ENCODE measurements around the gene TIFAB.
A peak's percentile ranks its signal among the peaks of the same experiment; 100 is the strongest.
"Not testable (repeated sequence)": the region's sequence is repeated elsewhere in the genome, so short reads cannot be mapped to it uniquely, and the experiment has no call there.

The TIFAB gene, protein sequence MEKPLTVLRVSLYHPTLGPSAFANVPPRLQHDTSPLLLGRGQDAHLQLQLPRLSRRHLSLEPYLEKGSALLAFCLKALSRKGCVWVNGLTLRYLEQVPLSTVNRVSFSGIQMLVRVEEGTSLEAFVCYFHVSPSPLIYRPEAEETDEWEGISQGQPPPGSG

DNA sequence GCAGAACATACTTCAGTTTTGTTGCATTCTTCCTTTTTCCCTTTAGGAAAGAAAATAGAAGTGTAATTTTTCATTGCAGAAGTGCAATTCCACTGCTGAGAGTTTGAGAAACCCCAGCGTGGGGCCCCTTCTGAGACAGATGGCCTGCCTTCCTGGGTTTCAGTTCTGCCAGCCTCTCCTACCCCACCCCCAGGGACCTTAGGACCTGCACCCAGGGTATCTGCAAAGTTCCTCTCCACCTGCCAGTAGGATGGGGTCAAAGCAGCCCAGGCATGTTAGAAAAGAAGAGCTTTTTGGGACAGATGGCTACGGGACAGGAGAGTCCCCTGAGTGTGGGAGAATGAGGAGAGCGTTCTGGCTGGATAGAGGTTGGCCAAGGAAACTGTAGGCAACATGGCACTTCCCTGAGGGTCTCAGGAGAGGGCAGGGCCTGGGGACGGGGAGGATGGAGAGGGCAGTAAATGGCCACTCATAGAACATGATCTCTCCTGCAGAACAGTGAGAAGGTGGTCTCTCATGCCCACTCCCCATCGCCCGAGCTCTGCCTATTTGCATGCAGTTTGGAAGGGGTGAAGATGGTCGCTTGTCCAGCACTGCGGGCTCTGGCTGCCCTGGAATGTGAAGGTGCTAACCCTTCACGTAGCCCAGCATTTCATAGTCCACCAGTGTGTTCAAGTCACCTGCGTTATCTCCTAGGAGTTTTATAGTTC is at the start of gene TIFAB:
TIFAB (minus strand) TSS at position 31 of the 710 bp plus-strand sequence. CDS start 2,412 bp downstream, outside the sequence.
- no peak for DNase-seq

DNA sequence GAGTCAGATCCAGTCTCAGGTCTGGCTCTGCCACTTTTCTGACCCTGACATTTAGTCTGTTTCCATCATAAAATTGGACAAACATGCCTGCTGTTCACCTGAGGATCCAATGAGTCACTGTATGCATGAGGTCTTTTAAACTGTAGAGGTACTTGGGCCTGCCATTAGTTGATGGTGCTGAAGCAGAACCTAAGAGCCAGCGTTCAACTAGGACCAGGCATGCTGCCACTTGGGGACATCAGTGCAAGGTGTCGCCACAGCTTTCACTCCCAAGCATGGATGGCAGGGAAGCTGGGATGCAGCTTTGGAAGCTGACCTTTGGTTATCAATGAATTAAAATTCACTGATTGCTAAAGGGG is 46.5 kb upstream of the TIFAB start:
- no peak for DNase-seq

DNA sequence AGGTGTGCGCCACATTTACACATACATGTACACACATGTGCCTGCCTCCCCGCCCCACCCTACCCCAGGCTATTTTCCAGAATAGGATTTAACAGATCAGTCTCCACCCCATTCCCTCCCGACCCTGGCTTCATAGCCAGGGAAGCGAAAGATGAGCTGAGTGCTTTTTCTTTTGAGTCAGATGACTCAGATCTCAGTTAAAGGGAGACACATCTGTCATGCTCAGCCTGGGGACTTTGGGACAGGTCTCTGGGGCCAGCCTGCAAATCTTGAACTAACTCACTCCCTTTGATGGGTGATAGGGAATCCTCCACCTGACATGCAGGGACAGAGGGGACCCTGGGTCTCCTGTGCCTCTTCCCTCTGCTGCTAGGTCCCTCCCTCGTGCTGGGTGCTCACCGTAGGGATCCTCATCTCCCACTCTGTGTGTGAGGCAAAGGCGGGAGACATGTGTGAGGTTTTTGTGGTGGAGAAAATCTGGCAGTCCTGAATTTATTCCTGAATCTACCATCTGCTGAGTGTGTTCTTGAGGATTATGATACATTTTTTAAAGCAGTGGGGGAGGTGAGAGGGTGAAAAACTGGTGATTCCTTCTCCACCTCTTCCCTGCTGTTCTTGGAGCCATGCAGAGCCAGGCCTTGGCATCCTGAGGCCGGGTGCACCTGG is 46.0 kb upstream of the TIFAB start:
- no peak for DNase-seq

DNA sequence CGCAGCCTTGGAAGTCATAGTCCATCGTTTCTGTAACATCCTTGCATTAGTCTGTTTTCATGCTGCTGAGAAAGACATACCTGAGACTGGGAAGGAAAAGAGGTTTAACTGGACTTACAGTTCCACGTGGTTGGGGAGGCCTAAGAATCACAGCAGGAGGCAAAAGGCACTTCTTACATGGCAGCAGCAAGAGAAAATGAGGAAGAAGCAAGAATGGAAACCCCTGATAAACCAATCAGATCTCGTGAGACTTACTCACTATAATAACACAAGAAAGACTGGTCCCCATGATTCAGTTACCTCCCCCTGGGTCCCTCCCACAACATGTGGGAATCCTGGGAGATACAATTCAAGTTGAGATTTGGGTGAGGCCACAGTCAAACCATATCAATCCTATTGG is 43.4 kb upstream of the TIFAB start:
- DNase-seq = not testable (repeated sequence)

DNA sequence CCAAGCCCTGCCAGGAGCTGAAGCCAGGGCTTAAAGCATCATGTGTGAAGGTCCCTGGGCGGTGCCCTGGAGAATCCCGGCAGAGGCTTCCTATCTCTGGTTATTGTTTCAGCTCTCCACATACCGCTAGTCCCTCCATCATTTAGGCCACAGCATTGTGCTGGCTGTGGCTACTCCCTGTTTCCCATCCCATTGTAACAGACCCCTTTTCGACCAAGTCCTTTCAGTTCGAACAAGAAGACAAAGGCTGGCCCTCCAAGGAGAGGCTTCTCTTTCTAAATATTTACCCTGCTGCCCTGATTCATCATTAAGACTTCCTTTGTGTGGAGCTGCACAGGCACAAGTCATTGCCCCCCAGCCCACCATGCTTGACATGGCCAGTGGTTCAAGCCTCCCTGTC is 42.0 kb upstream of the TIFAB start:
- DNase-seq = no peak

DNA sequence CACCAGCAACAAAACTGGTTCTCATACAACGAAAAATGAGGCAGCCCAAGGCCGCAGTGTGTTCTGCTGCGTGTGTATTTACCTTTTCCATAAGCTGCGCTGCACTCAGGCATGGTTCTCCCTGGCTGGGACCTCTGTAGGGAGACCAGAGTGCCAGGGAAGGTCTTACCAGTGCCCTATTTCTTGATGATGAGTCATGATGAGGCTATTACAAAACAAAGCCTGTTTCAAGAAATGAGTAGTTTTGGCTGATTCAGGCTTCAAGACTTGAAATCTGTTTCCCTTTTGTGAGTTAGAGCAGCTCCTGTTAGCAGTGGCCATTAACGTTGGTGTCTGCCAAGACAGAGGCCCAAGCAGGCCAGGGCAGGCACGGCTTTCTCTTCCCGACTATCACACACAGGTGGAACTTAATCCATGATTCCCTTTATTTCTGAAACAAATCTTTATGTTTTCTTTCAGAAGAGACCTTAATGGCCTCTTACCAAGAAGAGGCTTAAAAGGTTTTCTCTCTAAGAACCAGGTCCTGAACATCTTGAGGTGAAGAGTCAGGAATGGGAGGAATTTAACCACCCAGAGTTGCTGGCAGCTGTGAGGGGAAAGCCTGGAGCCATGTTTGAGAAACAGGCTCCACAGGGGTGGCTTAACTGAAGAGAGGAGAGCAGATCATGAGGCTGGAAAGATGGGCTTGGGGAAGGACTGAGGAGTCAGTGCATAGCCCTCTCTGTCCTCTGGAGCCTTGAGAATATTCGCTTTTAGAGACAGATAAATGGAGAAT is 41.4 kb upstream of the TIFAB start:
- DNase-seq = no peak

DNA sequence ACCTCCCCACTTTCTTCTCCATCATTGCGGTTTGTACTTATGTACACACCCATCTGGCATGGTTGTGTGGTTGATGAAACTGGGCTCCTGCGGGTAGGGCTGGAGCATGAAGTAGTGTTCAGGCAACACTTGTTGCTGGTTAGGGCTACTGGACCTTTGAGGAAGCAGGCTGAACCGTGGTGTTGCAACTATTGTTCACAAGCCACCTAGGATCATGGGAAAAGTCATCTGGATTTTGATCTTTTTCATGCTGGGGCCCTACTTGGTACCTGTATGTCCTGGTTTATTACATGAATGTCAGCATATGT is 40.1 kb upstream of the TIFAB start:
- DNase-seq = no peak

DNA sequence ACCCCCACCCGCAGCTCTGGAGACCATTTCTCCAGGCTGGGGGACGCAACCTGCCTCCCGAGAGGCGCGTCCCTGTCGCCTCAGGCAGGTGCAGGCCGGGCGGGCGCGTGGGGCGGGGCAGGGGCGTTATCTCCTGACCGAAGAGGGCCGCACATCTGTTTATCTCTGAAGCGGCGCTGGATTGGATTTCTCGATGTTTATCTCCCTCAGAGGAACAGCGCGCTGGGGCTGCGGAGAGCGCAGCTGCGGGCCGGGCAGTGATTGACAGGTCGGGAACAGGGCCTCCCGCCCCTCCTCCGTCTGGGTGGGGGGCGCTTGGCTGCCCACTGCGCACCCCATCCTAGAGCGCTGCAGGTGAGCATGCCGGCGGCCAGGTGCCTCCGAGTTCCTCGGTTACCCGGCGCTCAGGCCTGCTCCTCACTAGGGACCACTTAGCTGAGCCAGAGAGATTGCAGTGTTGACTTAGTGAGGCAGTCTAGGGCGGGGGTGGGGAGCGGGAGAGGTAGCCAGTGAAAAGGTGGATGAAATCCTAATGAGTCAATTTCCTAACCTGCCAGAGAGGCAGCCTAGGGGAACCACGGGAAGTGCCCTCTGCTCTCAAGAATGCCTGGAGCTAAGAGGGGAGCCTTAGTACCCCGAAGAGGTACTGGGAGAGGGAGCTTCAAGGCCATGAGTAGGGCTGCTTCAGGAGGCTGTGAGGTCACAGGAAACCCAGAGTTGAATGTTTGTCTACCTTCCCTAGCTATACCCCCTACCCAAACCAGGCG is 39.6 kb upstream of the TIFAB start:
- DNase-seq = peak; percentile 92

DNA sequence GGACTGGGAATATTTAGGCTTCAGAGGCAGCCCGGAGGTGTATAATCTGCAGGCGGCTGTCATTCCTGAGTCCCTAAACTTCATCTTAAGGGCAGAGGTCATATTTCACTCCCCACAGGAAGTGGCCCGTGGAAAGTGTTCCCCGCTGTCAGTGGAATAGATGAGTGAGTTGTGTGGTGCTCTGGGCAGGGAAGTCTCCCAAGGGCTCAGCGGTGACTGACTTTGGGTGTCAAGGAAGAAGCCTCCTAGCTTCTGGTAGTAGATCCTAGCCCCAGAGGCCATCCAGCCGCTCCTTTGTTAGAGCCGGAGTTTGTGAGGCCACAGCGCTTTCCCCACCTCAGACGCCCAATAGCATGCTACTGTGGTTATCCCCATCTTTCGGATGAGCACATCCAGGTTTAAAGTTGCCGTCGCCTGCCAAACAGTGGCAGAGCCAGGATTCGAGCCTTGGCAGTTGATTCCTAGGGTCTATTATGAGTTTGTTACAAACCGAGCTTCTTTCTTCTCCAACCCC is 38.9 kb upstream of the TIFAB start:
- DNase-seq = no peak

DNA sequence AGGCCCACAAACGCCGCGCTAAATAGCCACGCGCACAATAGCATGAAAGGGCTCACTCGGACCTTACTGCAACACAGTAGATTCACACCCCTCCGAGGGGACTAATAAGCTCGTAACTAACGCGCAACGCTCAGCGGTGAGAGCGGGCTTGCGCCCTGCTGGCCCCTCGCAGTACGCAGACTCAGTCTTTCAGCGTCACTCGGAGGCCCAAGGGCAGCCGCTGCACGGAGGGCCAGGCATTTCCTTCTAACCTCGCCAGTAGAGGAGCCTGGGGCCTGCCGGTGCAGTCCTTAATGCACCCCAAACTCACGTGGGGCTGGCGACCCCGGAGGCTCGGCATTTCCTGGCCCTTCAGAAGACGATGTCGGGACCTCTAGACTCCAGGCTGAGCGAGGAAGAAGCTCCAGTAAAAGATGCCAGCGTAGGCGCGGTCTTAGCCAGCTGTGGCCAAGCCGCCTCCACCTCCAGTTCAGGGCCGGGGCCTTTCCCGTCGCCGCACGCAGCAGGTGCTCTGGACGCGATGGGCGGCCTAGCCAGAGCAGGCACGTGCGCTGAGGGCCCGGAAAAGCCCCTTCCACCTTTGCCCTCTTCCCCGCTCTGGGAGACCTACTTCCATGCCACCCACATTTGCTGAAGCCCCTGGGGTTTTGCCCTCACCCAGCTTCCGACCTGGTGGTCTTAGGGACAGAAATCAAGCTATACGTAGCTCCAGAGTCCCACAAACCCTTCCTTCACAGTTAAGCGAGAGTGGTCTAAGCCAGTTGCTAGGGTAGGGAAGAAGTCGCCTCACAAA is 38.3 kb upstream of the TIFAB start:
- DNase-seq = no peak

DNA sequence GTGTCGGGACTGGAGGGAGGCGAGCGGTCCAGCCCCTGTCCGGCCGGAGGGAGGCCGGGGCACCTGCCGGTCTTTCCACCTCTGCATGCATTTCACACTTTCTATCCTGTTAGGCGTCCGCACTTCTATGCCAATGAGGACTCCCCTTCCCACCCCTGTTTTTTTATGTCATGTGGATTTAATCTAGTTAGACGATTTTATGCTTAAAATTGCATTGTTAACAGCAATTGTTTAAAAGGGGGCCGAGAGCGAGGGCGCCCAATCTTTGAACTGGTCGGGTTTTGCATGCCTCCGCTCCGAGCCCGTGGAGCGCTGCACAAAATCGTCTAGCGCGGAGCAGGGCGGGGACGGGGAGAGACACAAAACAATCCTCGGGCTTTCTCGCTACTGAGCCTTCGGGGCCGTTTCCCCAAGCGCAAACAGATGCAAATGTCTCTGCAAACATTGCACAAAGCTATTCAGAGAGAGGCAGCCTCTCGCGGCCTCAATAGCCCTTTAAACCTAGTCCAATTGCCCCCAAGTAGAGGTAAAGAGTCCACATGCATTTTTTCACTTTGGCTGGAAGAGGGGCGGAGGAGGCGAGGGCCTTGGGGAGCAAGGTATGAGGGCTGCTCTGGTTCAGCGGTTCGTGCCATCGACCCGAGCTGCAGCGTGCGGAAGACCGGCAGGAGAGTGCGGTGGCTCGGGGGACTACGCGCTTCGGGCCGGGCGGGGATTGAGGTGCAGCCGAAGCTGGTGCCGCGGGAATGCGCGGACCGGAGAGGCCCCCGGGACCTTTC is 37.5 kb upstream of the TIFAB start:
- DNase-seq = peak; percentile 74

DNA sequence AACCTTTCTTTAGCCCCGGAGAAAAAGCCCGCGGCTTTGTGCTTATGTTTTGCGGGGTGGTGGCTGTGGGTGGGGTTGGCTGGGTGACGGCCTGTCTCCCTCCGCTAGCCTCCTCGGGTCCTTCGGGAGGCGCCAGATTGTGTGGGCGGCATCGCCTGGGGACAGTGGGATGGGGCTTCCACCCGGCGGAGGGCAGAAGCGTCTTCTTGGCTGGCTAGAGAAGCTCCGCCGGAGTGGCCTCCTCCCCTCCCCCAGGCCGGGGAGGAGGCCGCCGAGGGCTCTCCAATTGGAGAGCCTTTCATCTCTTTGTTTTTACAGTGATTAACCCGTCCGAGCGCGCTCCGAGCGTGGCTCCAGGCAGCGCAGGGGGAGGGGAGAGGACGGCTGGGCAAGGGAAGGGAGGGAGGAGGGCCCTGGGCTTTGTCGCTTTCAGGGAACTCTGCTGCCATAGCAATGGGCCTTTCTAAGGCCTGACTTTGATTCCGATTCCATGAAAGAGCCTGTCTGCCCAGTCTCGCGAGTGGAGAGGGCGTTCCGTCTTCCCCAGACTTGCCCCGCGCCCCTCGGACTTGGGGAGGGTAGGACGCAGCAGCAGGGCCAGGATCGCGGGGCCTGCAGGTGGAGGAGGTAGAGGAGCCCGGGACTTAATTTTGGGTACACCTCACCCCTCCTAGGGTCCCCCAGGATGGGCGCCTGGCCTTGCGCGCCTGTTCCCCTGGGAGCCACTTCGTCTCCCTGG is 36.7 kb upstream of the TIFAB start:
- peak; percentile 84 for DNase-seq

DNA sequence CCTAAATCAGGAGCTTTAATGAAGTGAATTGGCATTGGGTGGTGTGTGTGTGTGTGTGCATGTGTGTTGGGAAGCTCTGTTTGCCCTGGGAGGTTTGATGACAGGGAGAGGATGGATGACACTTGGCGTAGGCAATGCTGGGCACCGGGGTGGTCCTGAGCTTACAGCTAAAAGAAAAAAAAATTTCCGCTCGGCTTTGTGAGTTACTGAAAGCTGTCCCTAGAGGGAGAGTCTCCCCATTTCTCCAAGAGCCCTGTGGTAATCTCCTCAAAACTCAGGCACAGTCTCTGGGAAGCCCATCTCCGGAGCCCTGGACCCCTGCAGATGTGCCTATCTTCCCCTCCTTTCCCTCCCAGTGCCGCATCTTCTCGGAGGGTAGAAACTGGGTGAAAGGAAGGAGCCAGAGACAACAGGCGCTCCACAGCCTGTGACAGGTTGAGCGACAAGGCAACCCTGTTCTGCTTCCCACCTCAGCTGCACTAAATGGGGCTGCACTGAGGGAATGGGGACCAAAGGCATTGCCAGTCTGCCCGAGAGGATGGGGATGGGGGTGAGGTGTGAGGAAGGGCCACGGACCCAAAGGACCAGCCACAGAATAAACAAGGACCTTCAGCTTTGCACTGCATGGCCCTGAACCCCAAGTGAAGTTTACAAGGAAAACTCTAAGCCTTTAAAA is 35.8 kb upstream of the TIFAB start:
- DNase-seq = no peak

DNA sequence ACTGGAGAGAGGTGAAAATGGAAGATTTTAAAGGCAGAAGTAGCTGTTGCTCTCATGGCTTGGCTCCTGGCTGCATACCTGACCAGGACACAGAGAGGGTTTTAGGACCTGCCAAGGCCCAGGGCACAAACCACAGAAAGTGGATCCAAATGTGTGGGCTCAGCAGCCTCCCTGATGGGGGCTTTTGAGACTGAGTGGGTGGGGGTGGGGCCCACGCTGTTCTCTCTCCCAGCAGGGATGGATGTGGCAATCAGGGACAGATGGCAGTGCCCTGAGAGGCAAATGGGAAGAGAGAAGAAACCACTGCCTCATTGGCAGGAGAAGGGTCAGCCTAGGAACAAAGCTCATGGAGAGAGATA is 34.9 kb upstream of the TIFAB start:
- DNase-seq = no peak

DNA sequence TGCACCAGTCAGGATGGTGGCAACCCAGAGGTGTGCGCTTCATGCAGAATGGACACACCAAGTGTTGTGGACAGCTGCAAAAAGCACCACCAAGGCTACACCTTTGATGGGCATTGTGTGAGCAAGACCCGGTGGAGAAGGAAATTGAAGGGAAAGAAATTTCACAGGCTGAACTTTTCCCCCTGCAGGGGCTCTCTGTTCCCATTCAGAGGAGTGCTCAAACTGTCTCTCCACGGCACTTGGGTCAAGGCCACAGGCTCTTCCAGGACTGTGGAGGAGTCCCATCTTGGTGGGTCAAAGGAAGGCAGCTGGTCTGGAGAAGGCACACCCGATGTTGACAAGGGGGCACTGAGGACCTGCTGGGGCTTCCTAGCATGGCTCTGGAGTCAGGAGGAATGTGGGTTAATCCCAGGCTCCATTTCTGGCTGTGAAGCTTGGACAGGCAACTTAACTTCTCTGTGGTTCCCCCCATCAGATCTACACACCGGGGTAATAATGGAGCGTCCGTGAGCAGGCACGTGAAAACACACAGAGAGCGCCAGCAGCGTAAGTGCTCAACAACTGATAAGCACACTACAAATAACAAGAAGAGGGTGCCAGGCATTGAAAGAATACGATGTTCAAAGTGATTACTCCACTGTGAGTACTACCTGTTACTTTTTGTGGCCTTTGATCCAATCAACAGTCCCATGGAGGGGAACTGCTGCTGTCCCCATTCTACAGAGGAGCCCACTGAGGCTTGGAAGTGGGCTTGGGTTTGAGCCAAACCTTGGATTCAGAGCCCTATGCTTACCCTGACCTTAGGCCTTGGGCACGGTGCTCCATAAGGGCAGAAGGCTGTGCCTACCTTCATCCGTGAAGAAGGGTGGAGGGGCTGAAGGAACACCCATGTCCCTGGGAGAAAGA is 34.2 kb upstream of the TIFAB start:
- DNase-seq = no peak

DNA sequence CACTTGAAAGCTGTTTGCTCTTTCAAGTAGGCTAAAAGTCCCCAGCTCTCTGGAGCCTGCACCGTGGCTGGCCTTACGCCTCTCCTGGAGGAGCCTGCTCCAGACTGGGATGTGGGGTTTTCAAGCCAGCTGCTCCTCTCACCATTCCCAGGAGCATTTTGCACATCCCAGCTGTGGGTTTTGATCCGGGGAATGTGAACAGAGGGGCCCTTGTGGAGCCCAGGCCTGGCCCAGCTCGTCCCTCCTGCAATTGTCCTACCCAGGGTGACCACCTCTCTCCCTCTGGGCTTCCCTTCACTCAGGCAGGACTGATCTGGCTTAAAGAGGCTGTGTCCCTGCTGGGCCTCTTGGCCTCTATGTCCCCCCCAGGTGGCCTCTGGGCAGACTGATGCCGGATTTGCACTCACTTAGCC is 32.5 kb upstream of the TIFAB start:
- no peak for DNase-seq

DNA sequence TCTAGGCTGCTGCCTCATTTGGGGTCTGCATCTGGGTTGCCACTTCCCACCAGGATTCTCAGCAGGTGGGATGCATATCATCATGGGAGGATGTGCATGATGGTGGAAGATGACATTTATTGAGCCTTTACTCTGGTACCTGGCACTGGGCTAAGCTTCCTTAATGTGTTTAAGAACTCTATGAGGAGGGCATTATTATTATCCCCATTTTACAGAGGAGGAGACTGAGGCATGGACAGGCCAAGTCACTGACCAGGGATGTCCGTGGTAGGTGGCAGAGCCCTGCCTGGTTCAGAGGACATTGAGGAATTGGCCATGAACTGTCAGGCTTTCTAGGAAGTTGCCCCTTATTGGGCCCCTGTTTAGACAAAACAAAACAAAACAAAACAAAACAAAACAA is 31.1 kb upstream of the TIFAB start:
- DNase-seq = no peak

DNA sequence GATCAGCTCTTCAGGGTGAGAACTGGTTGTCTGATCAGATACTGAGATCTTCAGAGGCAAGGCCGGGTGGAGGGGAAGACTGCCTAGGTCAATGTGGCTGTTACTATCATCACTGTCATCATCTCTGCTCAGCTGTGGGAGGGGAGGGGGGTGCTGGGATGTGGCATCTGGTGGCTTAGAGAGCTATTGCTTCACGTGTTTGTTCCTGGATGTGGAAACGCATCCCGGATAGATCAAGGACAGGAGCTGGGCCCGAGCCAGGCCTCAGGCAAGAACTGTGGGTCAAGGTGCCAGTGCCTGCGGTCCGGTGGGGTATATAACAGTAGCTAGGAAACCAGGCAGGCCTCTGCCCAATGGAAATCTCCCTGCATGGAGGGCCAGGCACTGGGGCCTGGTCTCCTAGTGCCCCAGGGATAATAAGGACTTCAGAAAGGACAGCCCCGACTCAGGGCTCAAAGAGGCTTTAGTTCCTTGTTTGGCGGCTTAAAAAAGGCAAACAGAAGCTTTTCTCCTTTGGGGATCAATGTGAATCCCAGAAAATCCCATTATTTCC is 30.3 kb upstream of the TIFAB start:
- no peak for DNase-seq

DNA sequence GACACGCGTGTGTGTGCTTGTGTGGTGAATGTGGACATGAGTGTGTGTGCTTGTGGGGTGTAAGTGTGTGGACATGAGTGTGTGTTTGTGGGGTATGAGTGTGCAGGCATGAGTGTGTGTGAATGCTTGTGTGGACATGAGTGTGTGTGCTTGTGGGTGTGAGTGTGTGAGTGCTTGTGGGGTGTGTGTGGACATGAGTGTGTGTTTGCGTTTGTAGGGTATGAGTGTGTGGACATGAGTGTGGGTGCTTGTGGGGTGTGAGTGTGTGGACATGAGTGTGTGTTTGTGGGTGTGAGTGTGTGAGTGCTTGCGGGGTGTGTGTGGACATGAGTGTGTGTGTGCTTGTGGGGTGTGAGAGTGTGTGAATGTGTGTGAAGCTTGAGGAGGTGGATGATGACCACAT is 29.8 kb upstream of the TIFAB start:
- no peak for DNase-seq

Measured in NCI-H748 treated with DMSO at 0.1 percent for 48 hours (cell line).